Mesothelial cell of epicardium (in vitro differentiated cells): Measurements from ENCODE around the gene CRACR2B. TPM values are rescaled to one million over a fixed set of nuclear protein-coding genes. Genes with fewer than 3 reads are reported as not detected.

ENCODE experiments used
- DNase-seq, 2 experiments: peaks; one replicate each; pipeline ENCODE4 v3.0.0; 2021; ENCODE audit warnings: low spot score in 2 of 2; ENCODE audit not compliant: unreplicated experiment in 2 of 2
- H3K27ac Mint-ChIP-seq: 2 replicates; pipeline ENCODE4 v1.8.0; 2021; ENCODE audit warnings: mixed read lengths
- H3K27me3 Mint-ChIP-seq: 2 replicates; pipeline ENCODE4 v1.8.0; 2021; ENCODE audit warnings: low read depth, mixed read lengths
- H3K36me3 Mint-ChIP-seq: 2 replicates; pipeline ENCODE4 v1.8.0; 2021; ENCODE audit warnings: mixed read lengths
- H3K4me1 Mint-ChIP-seq: 2 replicates; pipeline ENCODE4 v1.8.0; 2021; ENCODE audit warnings: mixed read lengths
- H3K4me3 Mint-ChIP-seq: 2 replicates; pipeline ENCODE4 v1.8.0; 2021; ENCODE audit warnings: mild to moderate bottlenecking, moderate library complexity, mixed read lengths
- H3K9me3 Mint-ChIP-seq: 2 replicates; pipeline ENCODE4 v1.8.0; 2021; ENCODE audit warnings: mixed read lengths
- total RNA-seq: library from RNA; stranded (reverse); gene quantifications from 3 replicates; pipeline ENCODE4 v1.2.1, GENCODE V29; 2021
- TF ChIP-seq, protein P1 (sequence below): fragments of 200-600 bp; sonication (generic); IDR thresholded peaks from one replicate; pipeline ENCODE4 v1.5.0; 2021; ENCODE audit warnings: antibody characterized with exemption; ENCODE audit not compliant: unreplicated experiment

The CRACR2B gene
- total RNA-seq, 1 donor from 2014 or later: 9.9 TPM

DNA sequence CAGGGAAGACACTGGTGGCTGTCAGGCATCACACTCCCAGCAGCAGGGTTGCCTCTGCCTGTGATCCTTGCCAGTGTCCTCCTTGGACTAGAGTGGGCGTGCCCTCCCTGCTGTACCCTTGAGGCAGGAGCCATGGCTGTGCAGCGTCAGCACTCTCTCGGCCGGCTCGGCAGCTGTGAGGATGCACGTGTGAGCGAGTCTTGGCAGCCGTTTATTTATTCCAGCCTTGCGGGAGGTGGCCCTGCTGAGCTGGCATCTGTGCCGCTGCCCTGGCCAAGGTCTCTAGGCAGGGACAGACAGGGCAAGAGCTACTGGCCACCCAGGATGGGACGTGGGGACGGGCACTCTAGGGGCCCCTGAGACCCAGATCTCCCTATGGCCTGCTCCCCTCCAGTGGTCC is 48.8 kb downstream of the CRACR2B start:
- Mint-ChIP-seq H3K4me3 (no peak overlapping the region), H3K9me3 (no peaks in the 10 kb centered on the region), H3K27me3 (no peaks in the 10 kb centered on the region), H3K4me1 (no peaks in the 10 kb centered on the region), H3K27ac (no peak overlapping the region), H3K36me3 (peaks cover 26% of the 10 kb centered on the region)
- DNase-seq: no peak
- TF ChIP-seq, protein P1, sequence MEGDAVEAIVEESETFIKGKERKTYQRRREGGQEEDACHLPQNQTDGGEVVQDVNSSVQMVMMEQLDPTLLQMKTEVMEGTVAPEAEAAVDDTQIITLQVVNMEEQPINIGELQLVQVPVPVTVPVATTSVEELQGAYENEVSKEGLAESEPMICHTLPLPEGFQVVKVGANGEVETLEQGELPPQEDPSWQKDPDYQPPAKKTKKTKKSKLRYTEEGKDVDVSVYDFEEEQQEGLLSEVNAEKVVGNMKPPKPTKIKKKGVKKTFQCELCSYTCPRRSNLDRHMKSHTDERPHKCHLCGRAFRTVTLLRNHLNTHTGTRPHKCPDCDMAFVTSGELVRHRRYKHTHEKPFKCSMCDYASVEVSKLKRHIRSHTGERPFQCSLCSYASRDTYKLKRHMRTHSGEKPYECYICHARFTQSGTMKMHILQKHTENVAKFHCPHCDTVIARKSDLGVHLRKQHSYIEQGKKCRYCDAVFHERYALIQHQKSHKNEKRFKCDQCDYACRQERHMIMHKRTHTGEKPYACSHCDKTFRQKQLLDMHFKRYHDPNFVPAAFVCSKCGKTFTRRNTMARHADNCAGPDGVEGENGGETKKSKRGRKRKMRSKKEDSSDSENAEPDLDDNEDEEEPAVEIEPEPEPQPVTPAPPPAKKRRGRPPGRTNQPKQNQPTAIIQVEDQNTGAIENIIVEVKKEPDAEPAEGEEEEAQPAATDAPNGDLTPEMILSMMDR: no peak

DNA sequence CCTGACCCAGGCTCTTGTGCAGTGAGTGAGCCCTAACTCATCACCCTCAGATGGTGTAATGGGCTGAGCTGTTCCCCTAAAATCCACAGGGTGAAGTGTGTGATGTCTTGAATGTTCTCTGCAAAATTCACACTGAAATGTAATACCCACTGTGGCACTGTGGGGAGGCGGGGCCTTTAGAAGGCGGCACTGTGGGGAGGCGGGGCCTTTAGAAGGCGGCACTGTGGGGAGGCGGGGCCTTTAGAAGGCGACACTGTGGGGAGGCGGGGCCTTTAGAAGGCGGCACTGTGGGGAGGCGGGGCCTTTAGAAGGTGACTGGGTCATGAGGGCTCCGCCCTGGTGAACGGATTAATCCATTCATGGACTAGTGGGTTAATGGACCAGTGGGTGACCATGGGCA is 49.8 kb downstream of the CRACR2B start:
- no peaks in the 10 kb centered on the region for H3K9me3 Mint-ChIP-seq

DNA sequence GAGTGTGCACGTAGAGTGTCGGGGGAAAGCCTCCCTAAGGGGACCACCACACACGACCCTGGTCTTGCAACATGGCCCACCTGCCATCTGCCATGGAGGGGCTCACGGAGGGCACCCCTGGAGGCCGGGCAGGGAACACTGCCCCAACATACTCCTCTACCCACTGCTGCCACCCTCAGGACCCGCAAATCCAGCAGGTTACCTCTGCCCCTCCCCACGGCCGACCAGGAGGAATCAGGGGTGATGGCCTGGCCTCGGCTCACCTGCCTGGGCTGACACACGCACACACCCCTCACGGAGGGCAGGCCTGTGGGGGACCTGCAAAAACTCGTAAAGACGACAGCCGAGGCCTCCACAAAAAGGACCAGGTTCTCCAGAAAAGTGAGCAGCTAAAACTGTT is 52.7 kb downstream of the CRACR2B start:
- Mint-ChIP-seq H3K9me3 (no peaks in the 10 kb centered on the region), H3K27ac (no peak overlapping the region), H3K27me3 (no peaks in the 10 kb centered on the region), H3K4me1 (no peaks in the 10 kb centered on the region), H3K4me3 (no peak overlapping the region), H3K36me3 (peaks cover 23% of the 10 kb centered on the region)
- no peak for DNase-seq
- TF ChIP-seq, protein P1: no peak

More for the DNA sequence above, 49.8 kb downstream of the CRACR2B start:
- Mint-ChIP-seq H3K4me1 (no peaks in the 10 kb centered on the region), H3K27ac (no peak overlapping the region), H3K36me3 (peaks cover 32% of the 10 kb centered on the region), H3K27me3 (no peaks in the 10 kb centered on the region), H3K4me3 (no peak overlapping the region)
- no peak for DNase-seq
- TF ChIP-seq, protein P1: no peak

Other genes with a start within 250 kb of the CRACR2B start
- gene IRF7, start 212.0 kb upstream of the CRACR2B start, total RNA-seq: 20.8 to 24.5 TPM (median 21.9 TPM) in 3 replicates
- 0.27 to 0.58 TPM (median 0.34 TPM) in 3 replicates for gene CDHR5, start 203.0 kb upstream of the CRACR2B start, total RNA-seq
- 1.2 to 1.7 TPM (median 1.3 TPM) in 3 replicates for gene SCT, start 200.7 kb upstream of the CRACR2B start, total RNA-seq
- gene DRD4, start 190.7 kb upstream of the CRACR2B start, total RNA-seq: 2.1 to 3.1 TPM (median 2.5 TPM) in 3 replicates
- gene DEAF1, start 132.7 kb upstream of the CRACR2B start, total RNA-seq: 59.6 to 64.9 TPM (median 64.0 TPM) in 3 replicates
- gene TMEM80, start 132.1 kb upstream of the CRACR2B start, total RNA-seq: 25.7 to 30.7 TPM (median 28.7 TPM) in 3 replicates
- gene EPS8L2, start 121.7 kb upstream of the CRACR2B start, total RNA-seq: 105 to 112 TPM (median 111 TPM) in 3 replicates
- 86.9 to 97.5 TPM (median 89.7 TPM) in 3 replicates for gene TALDO1, start 80.5 kb upstream of the CRACR2B start, total RNA-seq
- 81.1 to 91.2 TPM (median 83.9 TPM) in 3 replicates for gene GATD1, start 50.4 kb upstream of the CRACR2B start, total RNA-seq
- not detected in 3 replicates for gene CEND1, start 37.8 kb upstream of the CRACR2B start, total RNA-seq
- gene SLC25A22, start 29.6 kb upstream of the CRACR2B start, total RNA-seq: 34.3 to 37.2 TPM (median 35.7 TPM) in 3 replicates
- gene PIDD1, start 22.7 kb upstream of the CRACR2B start, total RNA-seq: 40.1 to 43.7 TPM (median 43.1 TPM) in 3 replicates
- 1,651 to 1,738 TPM (median 1,657 TPM) in 3 replicates for gene RPLP2, start 18.0 kb upstream of the CRACR2B start, total RNA-seq
- gene PNPLA2, start 9.0 kb upstream of the CRACR2B start, total RNA-seq: 41.3 to 50.9 TPM (median 50.0 TPM) in 3 replicates
- 125 to 142 TPM (median 140 TPM) in 3 replicates for gene CD151, start 5.0 kb downstream of the CRACR2B start, total RNA-seq
- 78.7 to 80.2 TPM (median 79.8 TPM) in 3 replicates for gene POLR2L, start 14.6 kb downstream of the CRACR2B start, total RNA-seq
- gene TSPAN4, start 14.9 kb downstream of the CRACR2B start, total RNA-seq: 94.1 to 98.8 TPM (median 96.6 TPM) in 3 replicates
- 88.3 to 95.9 TPM (median 95.4 TPM) in 3 replicates for gene CHID1, start 82.9 kb downstream of the CRACR2B start, total RNA-seq
- 74.9 to 89.1 TPM (median 86.6 TPM) in 3 replicates for gene AP2A2, start 98.0 kb downstream of the CRACR2B start, total RNA-seq
- gene MUC6, start 208.8 kb downstream of the CRACR2B start, total RNA-seq: not detected in 3 replicates
- gene MUC2, start 247.0 kb downstream of the CRACR2B start, total RNA-seq: 0.02 to 0.07 TPM (median 0.04 TPM) in 3 replicates